Activated naive CD4-positive, alpha-beta T cell treated with Interleukin-2 at 50 U/mL for 16 hours (primary cell): Measurements from ENCODE around the gene VEGFA.

Experiments used
- DNase-seq: peaks from one replicate; pipeline ENCODE4 v3.0.0-alpha.2; 2020

Gene VEGFA

DNA sequence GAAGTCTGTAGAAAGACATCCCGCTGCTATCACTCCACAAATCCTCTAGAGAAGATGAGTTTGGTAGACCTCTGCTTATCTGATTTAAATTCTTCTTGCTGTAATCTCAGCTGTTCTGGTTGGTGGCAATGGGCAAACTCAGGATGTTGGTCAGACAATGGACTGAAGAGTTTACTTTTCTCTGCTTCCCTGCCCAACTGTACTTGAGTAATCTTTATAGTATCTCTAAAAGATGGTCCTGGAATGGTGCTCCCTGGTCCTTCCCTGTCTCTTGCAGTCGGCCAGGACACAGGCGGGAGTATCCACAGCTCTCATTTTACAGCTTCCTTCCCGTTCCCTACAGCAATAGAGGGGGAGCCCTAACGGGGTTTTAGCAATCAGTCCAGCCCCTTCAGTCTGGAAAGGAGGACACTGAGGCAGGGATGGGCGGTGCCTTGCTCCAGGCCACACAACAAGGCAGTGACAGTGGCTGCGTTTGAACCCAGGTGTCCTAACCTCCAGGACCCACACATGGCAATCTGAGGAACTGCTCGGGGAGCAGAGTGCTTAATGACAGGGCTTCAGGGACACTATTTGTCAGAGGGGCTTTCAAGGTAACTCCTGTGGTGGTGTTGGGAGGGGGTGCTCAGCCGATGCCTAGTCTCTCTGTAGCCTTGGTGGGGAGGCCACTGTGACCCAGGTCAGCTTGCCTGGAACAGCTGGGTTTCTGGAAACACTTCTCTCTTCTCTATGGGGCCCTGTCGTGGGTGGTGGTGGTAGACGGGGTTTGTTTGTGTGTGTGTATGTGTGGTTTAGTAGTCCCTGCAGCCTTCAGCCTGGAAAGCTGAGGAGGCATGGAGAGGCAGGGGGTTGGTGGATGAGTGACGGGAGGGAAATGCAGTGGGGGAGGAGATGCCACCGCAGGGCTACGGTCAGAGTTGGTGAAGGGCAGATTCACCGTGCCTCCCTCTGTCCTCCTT lies 9.5 kb upstream of the VEGFA start:
- DNase-seq = no peak

DNA sequence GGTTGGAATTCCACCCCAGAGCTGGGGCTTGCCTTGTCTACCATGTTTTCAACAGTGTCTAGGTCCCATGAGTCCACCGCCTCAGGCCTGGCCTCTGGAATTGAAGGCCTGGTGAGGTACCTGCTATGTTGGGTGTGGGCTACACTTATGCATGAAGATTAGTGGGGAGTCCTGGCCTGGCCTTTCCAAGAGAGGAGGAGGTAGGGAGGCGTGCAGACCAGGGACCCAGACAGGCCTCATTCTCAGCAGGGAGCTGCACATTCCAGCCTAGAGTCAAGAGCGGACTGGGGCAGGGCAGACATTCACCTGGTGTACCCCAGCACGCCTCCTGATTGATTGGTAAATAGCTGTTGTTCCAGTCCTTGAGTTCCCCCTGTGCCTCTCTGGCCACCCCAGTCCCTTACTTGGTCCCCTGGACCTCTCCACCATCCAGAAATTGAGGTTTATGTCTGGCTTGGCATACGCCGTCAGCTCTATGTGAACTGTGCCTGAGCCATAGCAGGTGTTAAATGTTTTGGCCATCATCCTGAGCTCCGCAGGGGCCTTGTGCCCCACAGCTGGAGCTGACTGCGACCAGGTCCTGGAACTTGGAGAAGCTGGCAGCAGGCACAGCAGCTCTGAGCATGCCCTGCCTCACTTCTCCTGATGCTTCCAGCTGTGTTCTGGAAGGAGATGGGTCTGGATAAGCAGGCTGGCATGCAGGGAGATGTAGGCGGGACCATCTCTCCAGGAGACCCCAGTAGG lies 8.2 kb upstream of the VEGFA start:
- DNase-seq = no peak

DNA sequence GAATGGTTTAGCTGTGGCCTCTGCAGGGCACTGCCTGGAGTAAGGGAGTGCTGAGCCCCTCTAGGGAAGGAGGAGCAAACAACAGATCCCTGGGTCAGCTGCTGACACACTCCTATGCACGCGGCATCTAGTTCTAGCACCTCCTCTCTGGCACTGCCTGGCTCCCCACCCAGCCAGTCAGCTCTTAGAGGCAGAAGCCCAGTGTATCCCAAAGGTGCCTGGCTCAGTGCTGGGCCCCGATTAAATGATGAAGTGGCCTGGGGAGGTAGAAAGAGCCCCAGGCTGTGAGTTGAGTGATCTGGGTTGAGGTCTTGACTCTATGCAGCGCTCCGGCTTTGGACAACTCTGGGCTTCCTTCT lies 7.6 kb upstream of the VEGFA start:
- DNase-seq = no peak

DNA sequence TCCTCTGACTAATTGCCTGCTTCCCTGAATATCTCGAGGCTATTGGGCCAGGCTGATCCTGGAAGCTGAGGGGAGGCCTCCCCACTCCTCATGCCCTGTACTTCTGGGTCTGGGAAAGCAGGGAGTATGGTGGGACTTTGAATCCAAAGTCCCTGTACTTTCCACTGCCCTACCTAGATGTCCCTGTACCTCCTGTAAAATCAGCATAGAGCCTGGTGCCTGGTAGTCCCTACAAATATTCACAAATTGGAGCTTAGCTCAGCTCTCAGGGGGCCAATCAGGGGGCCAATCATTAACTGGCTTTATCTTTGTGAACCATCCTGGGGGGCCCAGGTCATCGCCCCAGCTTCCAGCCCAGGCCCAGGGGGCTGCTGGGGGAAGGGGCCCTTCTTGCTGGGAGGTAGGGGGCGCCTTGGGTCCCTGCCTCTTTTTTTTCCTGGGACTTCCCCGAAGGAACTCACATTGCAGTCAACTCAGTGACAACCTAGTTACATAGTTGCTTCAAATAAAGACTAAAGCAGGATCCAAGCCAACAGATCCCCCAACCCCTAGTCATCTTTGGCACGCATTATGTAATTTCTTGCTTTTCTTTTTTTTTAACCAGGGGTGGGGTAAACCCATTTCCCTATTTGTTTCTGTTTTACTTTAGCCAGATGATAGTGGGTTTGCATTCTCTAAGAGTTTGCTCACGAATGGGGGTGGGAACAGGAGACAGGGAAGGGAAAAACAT lies 6.9 kb upstream of the VEGFA start:
- no peak for DNase-seq

DNA sequence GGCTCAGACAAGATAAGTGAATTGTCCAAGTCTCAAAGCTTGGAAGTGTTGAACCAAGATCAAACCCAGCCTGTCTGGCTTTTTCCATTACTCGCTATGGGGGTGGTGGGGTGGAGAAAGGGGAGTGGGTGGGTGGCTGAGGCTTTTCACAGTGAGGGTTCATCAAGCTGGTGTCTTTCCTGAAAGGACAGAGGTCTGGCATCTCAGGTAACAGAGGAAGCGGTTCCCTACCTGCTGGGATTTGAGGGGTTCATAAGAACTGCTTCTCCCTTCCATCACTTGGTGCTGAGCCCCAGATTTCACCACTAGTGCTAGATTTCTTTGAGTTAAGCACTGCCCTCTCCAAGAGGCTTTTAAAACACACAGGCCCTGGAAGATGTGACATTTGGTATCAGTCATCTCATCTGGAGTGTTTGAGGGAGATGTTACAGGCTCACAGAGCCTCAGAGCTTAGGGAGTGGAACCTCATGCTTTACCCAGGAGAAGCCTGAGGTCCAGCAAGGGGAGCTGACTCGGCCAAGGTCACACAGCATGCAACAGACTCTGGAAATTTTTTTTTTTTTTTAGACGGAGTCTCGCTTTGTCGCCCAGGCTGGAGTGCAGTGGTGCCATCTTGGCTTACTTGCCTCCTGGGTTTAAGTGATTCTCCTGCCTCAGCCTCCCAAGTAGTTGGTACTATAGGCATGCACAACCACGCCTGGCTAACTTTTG lies 6.0 kb upstream of the VEGFA start:
- no peak for DNase-seq

DNA sequence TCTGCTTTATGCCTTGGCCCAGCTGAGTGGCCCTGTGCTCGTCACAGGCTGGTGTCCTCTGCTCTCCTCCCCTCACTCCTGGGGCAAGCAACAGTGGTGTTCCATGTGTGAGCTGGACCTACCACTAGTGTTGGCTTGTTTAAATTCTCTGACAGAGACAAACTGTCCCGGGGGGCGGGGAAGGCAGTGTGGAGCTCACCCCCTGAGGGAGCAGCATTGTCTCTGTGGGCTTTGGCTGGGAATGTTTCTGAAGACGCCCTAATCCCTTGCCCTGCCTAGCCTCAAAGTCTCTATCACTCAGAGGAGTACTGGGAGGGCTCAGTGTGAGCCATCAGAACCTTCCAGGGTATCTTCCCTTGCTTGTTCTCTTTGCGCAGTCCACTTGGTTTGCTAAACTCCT lies 5.2 kb upstream of the VEGFA start:
- no peak for DNase-seq

DNA sequence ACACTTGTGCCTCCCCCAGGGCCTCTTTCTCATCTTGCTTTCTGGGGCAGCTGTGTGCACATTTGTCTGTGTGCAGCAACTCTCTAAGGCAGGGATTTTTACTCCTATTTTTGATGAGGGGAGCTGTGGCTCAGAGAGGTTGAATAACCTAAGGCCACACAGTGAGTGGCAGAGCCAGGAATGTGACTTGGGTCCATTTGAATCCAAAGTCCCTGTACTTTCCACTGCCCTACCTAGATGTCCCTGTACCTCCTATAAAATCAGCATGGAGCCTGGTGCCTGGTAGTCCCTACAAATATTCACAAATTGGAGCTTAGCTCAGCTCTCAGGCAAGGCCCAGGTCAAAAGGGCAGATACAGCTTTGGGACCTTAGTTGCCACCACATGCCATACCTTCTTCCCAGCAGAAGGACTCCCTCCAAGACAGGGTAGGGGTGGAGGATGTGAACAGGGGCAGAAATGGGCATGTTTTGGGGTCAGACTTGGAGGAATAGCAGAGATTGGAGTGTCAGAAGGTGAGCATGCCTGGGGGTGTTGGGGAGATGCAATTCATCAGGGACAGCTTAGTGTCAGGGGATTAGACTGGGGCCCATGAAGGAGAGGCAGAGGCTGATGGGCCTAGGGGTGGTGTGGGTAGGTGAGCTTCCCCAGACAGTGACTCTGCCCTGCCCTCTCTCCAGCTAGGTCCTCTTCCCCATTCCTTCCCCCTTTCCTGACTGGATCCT lies 4.1 kb upstream of the VEGFA start:
- no peak for DNase-seq

DNA sequence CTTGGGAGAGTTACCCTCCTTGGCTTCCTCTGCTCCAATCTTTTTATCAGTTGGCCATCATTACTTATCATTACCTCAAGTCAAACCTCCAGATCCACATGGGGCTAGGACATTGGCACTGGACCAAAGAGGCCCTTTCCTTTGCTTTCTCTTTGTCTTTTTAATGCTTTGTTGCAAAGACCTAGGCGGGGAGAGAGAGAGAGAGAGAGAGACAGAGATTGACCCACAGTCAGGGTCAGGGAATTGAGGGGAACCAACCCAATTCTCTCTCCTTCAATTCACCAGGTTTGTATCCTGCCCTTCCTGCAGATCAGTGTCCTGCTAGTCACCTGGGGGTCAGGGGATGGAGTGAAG lies 3.5 kb upstream of the VEGFA start:
- no peak for DNase-seq

DNA sequence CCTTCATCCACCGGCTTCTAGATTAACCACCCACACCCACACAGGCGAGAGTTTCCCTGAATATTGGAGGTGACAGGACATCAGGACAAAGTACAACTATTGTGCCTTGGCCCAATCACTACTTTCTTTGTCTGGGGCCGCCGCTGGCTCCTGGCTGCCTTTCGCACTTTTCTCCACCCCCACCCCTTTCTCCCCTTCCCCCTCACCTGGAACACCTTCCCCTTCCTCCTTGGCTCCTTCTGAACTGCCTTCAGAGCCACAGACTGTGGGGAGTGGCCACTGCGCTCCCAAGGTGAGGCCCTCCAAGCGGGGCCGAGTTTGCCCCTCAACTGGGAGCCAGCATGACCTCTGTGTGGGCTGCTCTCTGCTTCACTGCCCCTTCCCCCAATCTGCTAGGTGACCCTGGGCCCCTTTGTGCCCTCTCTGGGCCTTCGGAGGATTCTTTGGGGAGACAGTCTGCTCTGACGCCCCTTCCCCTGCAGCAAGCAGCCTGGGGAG lies 3.0 kb upstream of the VEGFA start:
- no peak for DNase-seq

DNA sequence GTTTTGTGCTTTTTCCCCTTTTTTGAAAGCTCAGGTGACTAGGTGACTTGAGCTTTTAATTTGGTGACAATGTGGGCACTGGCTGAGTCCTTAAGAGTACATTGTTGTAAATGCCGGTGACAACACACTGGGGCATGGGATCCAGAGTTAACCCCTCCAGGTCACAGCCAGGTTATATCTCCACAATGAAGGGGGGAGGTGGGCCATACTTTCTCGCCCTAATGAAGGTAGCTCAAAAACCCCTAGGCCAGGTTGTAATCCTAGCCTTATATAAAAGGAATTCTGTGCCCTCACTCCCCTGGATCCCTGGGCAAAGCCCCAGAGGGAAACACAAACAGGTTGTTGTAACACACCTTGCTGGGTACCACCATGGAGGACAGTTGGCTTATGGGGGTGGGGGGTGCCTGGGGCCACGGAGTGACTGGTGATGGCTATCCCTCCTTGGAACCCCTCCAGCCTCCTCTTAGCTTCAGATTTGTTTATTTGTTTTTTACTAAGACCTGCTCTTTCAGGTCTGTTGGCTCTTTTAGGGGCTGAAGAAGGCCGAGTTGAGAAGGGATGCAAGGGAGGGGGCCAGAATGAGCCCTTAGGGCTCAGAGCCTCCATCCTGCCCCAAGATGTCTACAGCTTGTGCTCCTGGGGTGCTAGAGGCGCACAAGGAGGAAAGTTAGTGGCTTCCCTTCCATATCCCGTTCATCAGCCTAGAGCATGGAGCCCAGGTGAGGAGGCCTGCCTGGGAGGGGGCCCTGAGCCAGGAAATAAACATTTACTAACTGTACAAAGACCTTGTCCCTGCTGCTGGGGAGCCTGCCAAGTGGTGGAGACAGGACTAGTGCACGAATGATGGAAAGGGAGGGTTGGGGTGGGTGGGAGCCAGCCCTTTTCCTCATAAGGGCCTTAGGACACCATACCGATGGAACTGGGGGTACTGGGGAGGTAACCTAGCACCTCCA lies 2.2 kb upstream of the VEGFA start:
- DNase-seq = no peak

DNA sequence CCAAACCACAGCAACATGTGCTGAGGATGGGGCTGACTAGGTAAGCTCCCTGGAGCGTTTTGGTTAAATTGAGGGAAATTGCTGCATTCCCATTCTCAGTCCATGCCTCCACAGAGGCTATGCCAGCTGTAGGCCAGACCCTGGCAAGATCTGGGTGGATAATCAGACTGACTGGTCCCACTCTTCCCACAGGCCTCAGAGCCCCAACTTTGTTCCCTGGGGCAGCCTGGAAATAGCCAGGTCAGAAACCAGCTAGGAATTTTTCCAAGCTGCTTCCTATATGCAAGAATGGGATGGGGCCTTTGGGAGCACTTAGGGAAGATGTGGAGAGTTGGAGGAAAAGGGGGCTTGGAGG lies 1.5 kb upstream of the VEGFA start:
- no peak for DNase-seq

DNA sequence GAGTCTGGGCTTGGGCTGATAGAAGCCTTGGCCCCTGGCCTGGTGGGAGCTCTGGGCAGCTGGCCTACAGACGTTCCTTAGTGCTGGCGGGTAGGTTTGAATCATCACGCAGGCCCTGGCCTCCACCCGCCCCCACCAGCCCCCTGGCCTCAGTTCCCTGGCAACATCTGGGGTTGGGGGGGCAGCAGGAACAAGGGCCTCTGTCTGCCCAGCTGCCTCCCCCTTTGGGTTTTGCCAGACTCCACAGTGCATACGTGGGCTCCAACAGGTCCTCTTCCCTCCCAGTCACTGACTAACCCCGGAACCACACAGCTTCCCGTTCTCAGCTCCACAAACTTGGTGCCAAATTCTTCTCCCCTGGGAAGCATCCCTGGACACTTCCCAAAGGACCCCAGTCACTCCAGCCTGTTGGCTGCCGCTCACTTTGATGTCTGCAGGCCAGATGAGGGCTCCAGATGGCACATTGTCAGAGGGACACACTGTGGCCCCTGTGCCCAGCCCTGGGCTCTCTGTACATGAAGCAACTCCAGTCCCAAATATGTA lies 957 bp upstream of the VEGFA start:
- DNase-seq = no peak

DNA sequence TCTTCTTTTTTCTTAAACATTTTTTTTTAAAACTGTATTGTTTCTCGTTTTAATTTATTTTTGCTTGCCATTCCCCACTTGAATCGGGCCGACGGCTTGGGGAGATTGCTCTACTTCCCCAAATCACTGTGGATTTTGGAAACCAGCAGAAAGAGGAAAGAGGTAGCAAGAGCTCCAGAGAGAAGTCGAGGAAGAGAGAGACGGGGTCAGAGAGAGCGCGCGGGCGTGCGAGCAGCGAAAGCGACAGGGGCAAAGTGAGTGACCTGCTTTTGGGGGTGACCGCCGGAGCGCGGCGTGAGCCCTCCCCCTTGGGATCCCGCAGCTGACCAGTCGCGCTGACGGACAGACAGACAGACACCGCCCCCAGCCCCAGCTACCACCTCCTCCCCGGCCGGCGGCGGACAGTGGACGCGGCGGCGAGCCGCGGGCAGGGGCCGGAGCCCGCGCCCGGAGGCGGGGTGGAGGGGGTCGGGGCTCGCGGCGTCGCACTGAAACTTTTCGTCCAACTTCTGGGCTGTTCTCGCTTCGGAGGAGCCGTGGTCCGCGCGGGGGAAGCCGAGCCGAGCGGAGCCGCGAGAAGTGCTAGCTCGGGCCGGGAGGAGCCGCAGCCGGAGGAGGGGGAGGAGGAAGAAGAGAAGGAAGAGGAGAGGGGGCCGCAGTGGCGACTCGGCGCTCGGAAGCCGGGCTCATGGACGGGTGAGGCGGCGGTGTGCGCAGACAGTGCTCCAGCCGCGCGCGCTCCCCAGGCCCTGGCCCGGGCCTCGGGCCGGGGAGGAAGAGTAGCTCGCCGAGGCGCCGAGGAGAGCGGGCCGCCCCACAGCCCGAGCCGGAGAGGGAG lies 580 bp downstream of the VEGFA start:
- peak; percentile 40 for DNase-seq

DNA sequence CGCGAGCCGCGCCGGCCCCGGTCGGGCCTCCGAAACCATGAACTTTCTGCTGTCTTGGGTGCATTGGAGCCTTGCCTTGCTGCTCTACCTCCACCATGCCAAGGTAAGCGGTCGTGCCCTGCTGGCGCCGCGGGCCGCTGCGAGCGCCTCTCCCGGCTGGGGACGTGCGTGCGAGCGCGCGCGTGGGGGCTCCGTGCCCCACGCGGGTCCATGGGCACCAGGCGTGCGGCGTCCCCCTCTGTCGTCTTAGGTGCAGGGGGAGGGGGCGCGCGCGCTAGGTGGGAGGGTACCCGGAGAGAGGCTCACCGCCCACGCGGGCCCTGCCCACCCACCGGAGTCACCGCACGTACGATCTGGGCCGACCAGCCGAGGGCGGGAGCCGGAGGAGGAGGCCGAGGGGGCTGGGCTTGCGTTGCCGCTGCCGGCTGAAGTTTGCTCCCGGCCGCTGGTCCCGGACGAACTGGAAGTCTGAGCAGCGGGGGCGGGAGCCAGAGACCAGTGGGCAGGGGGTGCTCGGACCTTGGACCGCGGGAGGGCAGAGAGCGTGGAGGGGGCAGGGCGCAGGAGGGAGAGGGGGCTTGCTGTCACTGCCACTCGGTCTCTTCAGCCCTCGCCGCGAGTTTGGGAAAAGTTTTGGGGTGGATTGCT lies 1.3 kb downstream of the VEGFA start:
- peak; percentile 78 for DNase-seq

DNA sequence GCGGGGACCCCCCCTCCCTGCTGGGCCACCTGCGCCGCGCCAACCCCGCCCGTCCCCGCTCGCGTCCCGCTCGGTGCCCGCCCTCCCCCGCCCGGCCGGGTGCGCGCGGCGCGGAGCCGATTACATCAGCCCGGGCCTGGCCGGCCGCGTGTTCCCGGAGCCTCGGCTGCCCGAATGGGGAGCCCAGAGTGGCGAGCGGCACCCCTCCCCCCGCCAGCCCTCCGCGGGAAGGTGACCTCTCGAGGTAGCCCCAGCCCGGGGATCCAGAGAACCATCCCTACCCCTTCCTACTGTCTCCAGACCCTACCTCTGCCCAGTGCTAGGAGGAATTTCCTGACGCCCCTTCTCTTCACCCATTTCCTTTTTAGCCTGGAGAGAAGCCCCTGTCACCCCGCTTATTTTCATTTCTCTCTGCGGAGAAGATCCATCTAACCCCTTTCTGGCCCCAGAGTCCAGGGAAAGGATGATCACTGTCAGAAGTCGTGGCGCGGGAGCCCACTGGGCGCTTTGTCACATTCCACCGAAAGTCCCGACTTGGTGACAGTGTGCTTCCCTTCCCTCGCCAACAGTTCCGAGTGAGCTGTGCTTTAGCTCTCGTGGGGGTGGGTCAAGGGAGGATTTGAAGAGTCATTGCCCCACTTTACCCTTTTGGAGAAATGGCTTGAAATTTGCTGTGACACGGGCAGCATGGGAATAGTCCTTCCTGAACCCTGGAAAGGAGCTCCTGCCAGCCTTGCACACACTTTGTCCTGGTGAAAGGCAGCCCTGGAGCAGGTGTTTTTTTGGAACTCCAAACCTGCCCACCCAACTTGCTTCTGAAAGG lies 2.1 kb downstream of the VEGFA start:
- DNase-seq = peak; percentile 76

DNA sequence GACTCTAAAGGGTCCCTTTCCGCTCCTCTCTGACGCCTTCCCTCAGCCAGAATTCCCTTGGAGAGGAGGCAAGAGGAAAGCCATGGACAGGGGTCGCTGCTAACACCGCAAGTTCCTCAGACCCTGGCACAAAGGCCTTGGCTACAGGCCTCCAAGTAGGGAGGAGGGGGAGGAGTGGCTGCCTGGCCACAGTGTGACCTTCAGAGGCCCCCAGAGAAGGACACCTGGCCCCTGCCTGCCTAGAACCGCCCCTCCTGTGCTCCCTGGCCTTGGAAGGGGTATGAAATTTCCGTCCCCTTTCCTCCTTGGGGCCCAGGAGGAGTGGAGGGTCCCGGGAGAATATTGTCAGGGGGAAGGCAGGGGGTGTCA lies 2.7 kb downstream of the VEGFA start:
- no peak for DNase-seq

DNA sequence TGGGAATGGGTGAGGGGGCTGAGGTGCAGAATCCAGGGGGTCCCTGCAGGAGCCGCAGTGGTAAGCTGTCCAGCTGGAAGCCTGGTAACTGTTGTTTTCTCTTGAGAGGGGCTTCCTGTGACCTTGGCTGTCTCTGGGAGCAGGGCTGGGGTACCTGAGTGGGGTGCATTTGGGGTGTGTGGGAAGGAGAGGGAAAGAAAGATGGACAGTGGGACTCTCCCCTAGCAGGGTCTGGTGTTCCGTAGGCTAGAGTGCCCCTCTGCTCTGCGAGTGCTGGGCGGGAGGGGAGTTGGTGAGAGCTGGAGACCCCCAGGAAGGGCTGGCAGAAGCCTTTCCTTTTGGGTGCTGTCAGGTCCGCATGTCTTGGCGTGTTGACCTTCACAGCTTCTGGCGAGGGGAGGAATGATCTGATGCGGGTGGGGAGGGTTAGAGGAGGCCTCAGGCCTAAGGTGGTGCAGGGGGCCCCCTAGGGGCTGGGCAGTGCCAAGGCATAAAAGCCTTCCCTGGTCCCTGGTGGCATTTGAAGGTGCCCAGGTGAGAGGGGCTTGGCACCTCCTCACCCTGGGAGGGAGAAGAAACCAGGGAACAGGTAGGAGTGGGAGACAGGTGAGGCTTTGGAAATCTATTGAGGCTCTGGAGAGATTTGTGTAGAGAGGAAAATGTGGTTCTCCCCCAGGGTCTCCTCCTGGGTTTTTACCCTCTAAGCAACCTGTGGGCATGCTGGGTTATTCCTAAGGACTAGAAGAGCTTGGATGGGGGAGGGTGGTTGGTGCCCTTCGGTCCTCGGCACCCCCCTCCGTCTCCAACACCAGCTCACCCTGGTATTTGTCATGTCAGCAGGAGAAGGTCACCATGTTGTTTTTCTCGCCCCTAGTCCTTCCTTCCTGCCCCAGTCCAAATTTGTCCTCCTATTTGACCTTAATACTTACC lies 3.3 kb downstream of the VEGFA start:
- peak; percentile 61 for DNase-seq
